Lower lobe of right lung (tissue), 2 donors: ENCODE data around the gene TEAD4. TPM values are rescaled to one million over a fixed set of nuclear protein-coding genes. Genes with fewer than 3 reads are reported as not detected.
"Not testable (repeated sequence)": the region's sequence is repeated elsewhere in the genome, so short reads cannot be mapped to it uniquely, and the experiment has no call there.

ENCODE experiments used
- ATAC-seq, 2 donors: fragments of 200-7000 bp; cut with Tn5 transposase; one replicate each; pipeline ENCODE4 v1.9.1; 2020 to 2022; ENCODE audit warnings: mild to moderate bottlenecking in 2 of 2, moderate library complexity in 2 of 2
- DNase-seq: peaks from one replicate; pipeline ENCODE4 v3.0.0-alpha.2; 2020
- H3K27ac ChIP-seq: fragments of 200-600 bp; one replicate; pipeline ENCODE4 v1.8.0; 2022
- H3K27me3 ChIP-seq: fragments of 200-600 bp; one replicate; pipeline ENCODE4 v1.8.0; 2022; ENCODE audit warnings: low read depth
- H3K36me3 ChIP-seq: fragments of 200-600 bp; one replicate; pipeline ENCODE4 v1.8.0; 2022; ENCODE audit warnings: mild to moderate bottlenecking
- H3K4me1 ChIP-seq: fragments of 200-600 bp; one replicate; pipeline ENCODE4 v1.8.0; 2022
- H3K4me3 ChIP-seq: fragments of 200-600 bp; one replicate; pipeline ENCODE4 v1.8.0; 2022; ENCODE audit warnings: mild to moderate bottlenecking
- H3K9me3 ChIP-seq: fragments of 200-600 bp; one replicate; pipeline ENCODE4 v1.8.0; 2022
- intact Hi-C: fragments of 100-400 bp; cut with DNase I; formaldehyde crosslinking; loops from one replicate; pipeline ENCODE4 v1.11.0; 2022
- total RNA-seq: library from RNA; stranded (reverse); fragmentation: NEBNext Ultra II Directional; extraction: Animal tissue kit (Norgen Biotek cat#: 25700); gene quantifications from one replicate; pipeline ENCODE4 v1.2.1, GENCODE V29; 2021
- TF ChIP-seq, protein P1 (sequence below): fragments of 200-600 bp; IDR thresholded peaks from one replicate; pipeline ENCODE4 v1.8.0; 2022; ENCODE audit warnings: antibody characterized with exemption, mild to moderate bottlenecking
- donor health status: DM: no; HTN: yes; CAD: no; lungs with severe emphysema.

Gene TEAD4
- total RNA-seq, 1 donor from 2014 or later: 27.3 TPM

DNA sequence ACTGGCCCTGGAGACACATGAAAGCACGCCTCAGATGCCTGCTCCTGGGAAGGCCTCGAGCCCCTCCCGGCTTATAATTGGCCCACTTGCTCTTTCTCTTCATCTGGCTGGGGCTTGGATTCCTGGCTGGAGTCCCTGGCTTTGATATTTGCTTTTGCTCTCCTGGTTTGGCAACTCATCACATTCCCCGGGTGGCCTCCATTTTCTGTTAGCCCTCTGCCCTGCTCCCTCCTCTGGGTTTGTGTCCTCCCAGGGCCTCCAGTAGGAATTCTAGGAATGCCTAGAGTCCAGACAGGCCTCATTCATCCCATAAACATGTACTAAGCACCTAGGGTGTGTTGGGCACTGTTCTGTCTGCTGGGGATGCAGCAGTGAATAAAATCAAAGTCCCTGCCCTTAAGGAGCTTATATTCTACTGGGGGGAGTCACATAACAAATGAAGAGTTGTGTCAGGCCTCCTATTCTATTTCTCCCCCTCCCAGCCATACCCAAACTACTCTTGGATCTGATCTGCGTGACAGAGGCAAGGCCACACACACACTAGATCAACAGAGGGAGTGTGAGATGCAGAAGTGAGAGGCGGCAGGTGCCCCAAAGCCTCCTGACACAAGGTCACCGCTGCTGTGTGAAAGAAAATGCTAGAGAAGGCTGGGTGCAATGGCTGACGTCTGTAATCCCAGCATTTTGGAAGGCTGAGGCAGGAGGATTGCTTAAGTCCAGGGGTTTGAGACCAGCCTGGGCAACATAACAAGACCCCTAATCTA, 96.7 kb downstream of the TEAD4 start:
- no peak overlapping the region for H3K4me3 ChIP-seq
- intact Hi-C loops: no loop called here
- DNase-seq (no peak), ATAC-seq (peak; percentile 51 to 56)
- no peak overlapping the region for H3K27ac ChIP-seq
- no peaks in the 10 kb centered on the region for H3K27me3 ChIP-seq
- no peaks in the 10 kb centered on the region for H3K9me3 ChIP-seq
- no peaks in the 10 kb centered on the region for H3K36me3 ChIP-seq
- TF ChIP-seq, protein P1, sequence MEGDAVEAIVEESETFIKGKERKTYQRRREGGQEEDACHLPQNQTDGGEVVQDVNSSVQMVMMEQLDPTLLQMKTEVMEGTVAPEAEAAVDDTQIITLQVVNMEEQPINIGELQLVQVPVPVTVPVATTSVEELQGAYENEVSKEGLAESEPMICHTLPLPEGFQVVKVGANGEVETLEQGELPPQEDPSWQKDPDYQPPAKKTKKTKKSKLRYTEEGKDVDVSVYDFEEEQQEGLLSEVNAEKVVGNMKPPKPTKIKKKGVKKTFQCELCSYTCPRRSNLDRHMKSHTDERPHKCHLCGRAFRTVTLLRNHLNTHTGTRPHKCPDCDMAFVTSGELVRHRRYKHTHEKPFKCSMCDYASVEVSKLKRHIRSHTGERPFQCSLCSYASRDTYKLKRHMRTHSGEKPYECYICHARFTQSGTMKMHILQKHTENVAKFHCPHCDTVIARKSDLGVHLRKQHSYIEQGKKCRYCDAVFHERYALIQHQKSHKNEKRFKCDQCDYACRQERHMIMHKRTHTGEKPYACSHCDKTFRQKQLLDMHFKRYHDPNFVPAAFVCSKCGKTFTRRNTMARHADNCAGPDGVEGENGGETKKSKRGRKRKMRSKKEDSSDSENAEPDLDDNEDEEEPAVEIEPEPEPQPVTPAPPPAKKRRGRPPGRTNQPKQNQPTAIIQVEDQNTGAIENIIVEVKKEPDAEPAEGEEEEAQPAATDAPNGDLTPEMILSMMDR: no peak
- no peaks in the 10 kb centered on the region for H3K4me1 ChIP-seq

DNA sequence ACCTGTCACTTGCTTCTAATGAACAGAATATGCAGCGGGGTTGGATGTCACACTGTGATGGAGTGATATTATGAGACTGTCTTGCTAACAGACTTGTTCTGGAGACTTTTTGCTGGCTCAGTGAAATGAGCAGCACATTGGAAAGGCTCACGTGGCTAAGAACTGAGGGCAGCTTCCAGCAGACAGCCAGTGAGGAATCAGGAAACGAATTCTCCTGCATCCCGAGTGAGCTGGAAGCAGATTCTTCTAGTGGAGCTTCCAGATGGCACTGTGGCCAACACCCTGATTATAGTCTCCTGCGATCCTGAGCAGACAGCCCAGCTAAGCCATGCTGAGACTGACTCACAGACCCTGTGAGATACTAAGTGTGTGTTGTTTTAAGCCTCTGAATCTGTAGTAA, 101.9 kb downstream of the TEAD4 start:
- Histone ChIP-seq H3K9me3 (peaks cover 5% of the 10 kb centered on the region), H3K36me3 (no peaks in the 10 kb centered on the region), H3K27ac (no peak overlapping the region), H3K4me1 (no peaks in the 10 kb centered on the region), H3K27me3 (no peaks in the 10 kb centered on the region), H3K4me3 (no peak overlapping the region)
- TF ChIP-seq, protein P1: no peak
- intact Hi-C loops: no loop called here
- no peak for ATAC-seq
- DNase-seq: no peak

DNA sequence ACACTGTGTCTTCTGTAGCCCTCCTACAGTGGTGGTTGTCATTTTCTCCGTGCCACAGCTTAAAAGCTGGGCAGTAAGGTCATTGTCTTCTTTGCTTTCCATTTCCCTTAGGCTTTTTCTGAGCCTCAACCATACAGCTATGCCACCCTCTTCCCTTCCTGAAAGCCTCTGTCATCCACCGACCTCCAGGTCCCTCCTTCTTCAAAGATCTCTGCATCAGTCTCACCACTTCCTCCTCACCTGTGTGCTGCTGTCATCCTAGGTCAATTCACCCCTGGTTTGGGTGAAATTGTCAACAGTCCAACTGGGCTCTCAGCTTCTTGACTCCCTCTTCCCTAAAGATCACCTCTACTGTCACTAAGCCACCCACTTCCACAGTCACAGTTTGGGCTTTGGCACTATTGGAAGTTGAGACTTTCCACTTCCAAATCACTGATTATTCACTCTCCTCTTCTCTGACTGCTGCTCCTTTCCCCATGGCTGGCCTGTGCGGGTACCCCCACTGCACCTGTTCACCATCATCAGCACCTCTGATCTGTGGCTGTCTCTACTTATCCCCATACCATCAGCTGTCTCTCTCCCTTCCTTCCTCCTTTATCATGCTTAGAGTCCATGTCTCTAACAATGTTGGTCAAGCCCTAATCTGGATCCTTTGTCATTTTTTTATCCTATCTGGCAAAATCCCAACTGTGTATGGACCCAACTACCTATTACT, 102.5 kb downstream of the TEAD4 start:
- TF ChIP-seq, protein P1: no peak
- Histone ChIP-seq H3K36me3 (no peaks in the 10 kb centered on the region), H3K4me1 (no peaks in the 10 kb centered on the region), H3K9me3 (peaks cover 5% of the 10 kb centered on the region), H3K4me3 (no peak overlapping the region), H3K27me3 (no peaks in the 10 kb centered on the region), H3K27ac (no peak overlapping the region)
- DNase-seq: no peak
- intact Hi-C loops: no loop called here
- ATAC-seq: no peak

DNA sequence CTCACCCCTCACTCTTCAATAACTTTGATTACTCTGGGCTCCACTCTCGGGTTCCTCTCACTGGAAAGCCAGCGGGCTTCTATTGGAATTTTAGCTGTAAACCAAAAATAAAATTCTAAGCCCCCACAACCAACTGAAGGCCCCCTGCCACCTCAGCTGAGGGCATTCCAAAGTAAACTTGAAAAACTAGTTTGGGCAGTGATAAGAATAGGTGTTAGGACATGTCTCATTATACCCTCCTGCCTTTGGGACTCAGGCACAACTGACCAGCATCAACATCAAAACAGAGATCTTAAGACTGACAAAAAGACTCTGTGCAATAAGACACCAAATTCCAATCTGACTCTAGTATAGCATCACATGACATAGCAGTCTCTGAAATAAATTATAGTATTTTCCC, 106.1 kb downstream of the TEAD4 start:
- Histone ChIP-seq H3K36me3 (no peaks in the 10 kb centered on the region), H3K27ac (no peak overlapping the region), H3K27me3 (no peaks in the 10 kb centered on the region), H3K4me3 (no peak overlapping the region), H3K4me1 (peaks cover 4% of the 10 kb centered on the region), H3K9me3 (peaks cover 5% of the 10 kb centered on the region)
- no peak for ATAC-seq
- intact Hi-C loops: no loop called here
- TF ChIP-seq, protein P1: no peak
- no peak for DNase-seq

DNA sequence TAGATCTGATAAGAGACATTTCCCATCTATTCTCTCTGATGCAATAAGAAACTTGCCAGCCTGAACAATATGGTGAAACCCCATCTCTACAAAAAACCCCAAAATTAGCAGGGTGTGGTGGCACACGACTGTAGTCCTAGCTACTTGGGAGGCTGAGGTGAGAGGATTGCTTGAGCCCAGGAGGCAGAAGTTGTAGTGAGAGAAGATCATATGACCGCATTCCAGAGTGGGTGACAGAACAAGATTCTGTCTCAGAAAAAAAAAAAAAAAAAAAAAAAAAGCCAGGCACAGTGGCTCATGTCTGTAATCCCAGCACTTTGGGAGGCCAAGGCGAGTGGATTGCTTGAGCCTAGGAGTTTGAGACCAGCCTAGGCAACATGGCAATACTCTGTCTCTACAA, 106.6 kb downstream of the TEAD4 start:
- H3K4me1 ChIP-seq, ATAC-seq, H3K9me3 ChIP-seq, H3K27me3 ChIP-seq, H3K4me3 ChIP-seq, H3K27ac ChIP-seq, DNase-seq, H3K36me3 ChIP-seq, intact Hi-C loops: not testable (repeated sequence)

DNA sequence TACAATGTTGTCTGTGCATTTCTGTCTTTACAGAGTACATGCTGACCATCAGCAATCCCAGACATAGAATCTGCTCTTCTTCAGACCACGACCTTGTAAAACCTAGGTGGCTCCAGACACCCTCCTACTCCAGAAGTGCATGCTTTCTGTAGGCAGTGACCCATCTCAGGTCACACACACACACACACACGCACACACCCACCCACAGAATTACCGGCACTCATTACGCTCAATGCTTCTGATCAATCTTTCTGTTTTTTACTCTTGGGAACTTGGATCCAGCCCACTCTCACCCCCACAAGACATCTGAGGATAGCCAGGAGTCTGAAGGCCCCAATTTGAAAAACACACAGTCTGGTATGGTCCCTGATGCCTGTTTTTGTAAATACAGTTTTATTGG, 110.5 kb downstream of the TEAD4 start:
- Histone ChIP-seq H3K9me3 (no peaks in the 10 kb centered on the region), H3K4me1 (peaks cover 17% of the 10 kb centered on the region), H3K36me3 (no peaks in the 10 kb centered on the region), H3K27ac (no peak overlapping the region), H3K27me3 (no peaks in the 10 kb centered on the region), H3K4me3 (no peak overlapping the region)
- intact Hi-C loops: no loop called here
- TF ChIP-seq, protein P1: no peak
- no peak for ATAC-seq
- no peak for DNase-seq
